ENCODE data around the gene LY9. TPM values are rescaled to one million over a fixed set of nuclear protein-coding genes. Genes with fewer than 3 reads are reported as not detected.
A peak's percentile ranks its signal among the peaks of the same experiment; 100 is the strongest.

LY9 gene
- total RNA-seq, 4 donors from 2014 or later = 0.33 to 2.1 (median 0.63) TPM

- H3K9me3 ChIP-seq = no peaks in the 10 kb centered on the region
- H3K36me3 ChIP-seq = no peaks in the 10 kb centered on the region
- H3K4me1 ChIP-seq = no peaks in the 10 kb centered on the region
- no peak for TF ChIP-seq POLR2A (IDR thresholded peaks at IDR 0.05)
- H3K27me3 ChIP-seq = no peaks in the 10 kb centered on the region
- no peak overlapping the region for H3K27ac ChIP-seq
- no peak for DNase-seq
- H3K4me3 ChIP-seq (replicated peaks in 1 of 3) = no peak overlapping the region
- intact Hi-C loops (cut with DNase I) = no loop called here
- 92% methylated on average over 1 of the region's 1 CpG for WGBS, 2 donors
Observed at GRCh38 chr1:160826546-160826945, 30.6 kb downstream of the LY9 start.

- no peak for DNase-seq
- Histone ChIP-seq H3K9me3 (no peaks in the 10 kb centered on the region), H3K27ac (no peak overlapping the region), H3K4me1 (no peaks in the 10 kb centered on the region), H3K36me3 (no peaks in the 10 kb centered on the region), H3K4me3 (replicated peaks in 1 of 3) (no peak overlapping the region), H3K27me3 (no peaks in the 10 kb centered on the region)
- intact Hi-C loops (cut with DNase I) = no loop called here
- 95 to 98% methylated on average over 2 of the region's 2 CpGs for WGBS, 2 donors
- TF ChIP-seq POLR2A (IDR thresholded peaks at IDR 0.05) (no peak), CTCF (IDR thresholded peaks at IDR 0.05) (no peak)
Observed at GRCh38 chr1:160827418-160827817, 31.4 kb downstream of the LY9 start.

- H3K27me3 ChIP-seq = no peaks in the 10 kb centered on the region
- H3K27ac ChIP-seq = no peak overlapping the region
- no peak overlapping the region for H3K4me3 ChIP-seq (replicated peaks in 1 of 3)
- no peak for DNase-seq
- H3K4me1 ChIP-seq = no peaks in the 10 kb centered on the region
- intact Hi-C loops (cut with DNase I) = loop anchor here (5.0 to 10.0 kb wide), 2 partner anchors 147 to 265 kb away; partner anchors contain the start of gene KLHDC9
- TF ChIP-seq POLR2A (IDR thresholded peaks at IDR 0.05) = no peak
- TF ChIP-seq CTCF (IDR thresholded peaks at IDR 0.05) = no peak
- no peaks in the 10 kb centered on the region for H3K36me3 ChIP-seq
- H3K9me3 ChIP-seq = no peaks in the 10 kb centered on the region
- WGBS, 2 donors = 89 to 97% methylated on average over 1 of the region's 1 CpG
Observed at GRCh38 chr1:160829766-160830165, 33.8 kb downstream of the LY9 start.

DNA sequence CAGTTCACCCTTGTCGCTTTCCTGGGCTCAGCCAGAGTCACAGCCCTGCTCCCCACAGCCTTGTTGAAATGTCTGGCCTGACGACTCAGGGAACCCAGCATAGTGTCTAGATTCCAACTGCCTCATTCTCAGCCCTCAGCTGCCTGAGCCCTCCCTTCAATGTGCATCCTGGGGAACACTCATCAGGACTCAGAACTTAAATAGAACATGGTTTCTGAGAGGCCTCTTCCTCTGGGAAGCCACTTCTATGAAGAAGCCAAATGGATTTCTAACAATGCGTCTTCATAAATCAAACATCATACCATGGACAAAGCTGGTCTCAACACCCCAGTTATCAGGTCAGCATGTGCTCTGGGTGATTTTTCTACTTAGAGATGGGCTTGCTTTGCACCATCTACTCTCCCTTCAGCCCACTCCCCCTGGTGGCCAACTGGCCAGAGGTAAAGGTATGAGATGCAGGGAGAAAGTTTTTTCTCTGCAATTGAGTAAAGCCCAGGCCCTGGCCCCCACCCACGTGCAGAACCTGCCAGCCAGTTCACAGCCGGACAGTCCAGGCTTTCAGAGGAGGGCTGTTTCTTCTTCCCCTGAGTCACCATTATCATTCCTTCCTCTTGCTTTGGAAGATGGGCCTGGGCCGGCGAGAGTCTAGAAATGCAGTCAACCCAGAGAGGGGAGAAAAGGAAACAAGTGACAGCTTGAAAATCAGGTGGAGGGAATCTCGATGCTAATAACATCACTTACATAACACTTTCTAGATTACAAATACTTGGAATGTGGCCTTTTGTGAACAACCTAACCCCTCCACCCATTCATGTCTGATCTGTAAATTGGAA is 34.6 kb downstream of the LY9 start:
- peak in 4 of 6 experiments; percentile 43 to 60 (median 52) for TF ChIP-seq CTCF (IDR thresholded peaks at IDR 0.05)
- no peak for TF ChIP-seq POLR2A (IDR thresholded peaks at IDR 0.05)
- H3K36me3 ChIP-seq = no peaks in the 10 kb centered on the region
- no peaks in the 10 kb centered on the region for H3K27me3 ChIP-seq
- WGBS, 2 donors = 50 to 62% methylated on average over 8 of the region's 8 CpGs
- H3K4me3 ChIP-seq (replicated peaks in 1 of 3) = no peak overlapping the region
- peak; percentile 71 to 80 for DNase-seq
- H3K27ac ChIP-seq = no peak overlapping the region
- no peaks in the 10 kb centered on the region for H3K4me1 ChIP-seq
- intact Hi-C loops (cut with DNase I) = loop anchor here (5.0 to 10.0 kb wide), 2 partner anchors 148 to 264 kb away; partner anchors contain the start of gene KLHDC9
- H3K9me3 ChIP-seq = no peaks in the 10 kb centered on the region

GRCh38 chr1:160834945-160835565 is 39.1 kb downstream of the LY9 start:
- Histone ChIP-seq H3K27me3 (no peaks in the 10 kb centered on the region), H3K4me3 (replicated peaks in 1 of 3) (no peak overlapping the region), H3K27ac (no peak overlapping the region), H3K9me3 (no peaks in the 10 kb centered on the region), H3K4me1 (peaks cover 0 to 6% of the 10 kb centered on the region in 2 donors), H3K36me3 (no peaks in the 10 kb centered on the region)
- 79 to 84% methylated on average over 3 of the region's 3 CpGs for WGBS, 2 donors
- intact Hi-C loops (cut with DNase I) = loop anchor here (2.0 to 10.0 kb wide), 3 partner anchors 116 to 260 kb away; partner anchors contain the start of gene KLHDC9
- TF ChIP-seq CTCF (IDR thresholded peaks at IDR 0.05) = peak; percentile 17 to 85 (median 64)
- no peak for TF ChIP-seq POLR2A (IDR thresholded peaks at IDR 0.05)
- peak; percentile 13 to 19 for DNase-seq

Measured in thyroid gland (tissue), 4 donors.